Glomerular visceral epithelial cell (primary cell): ENCODE data around the gene JAM3.
"Not testable (repeated sequence)": the region's sequence is repeated elsewhere in the genome, so short reads cannot be mapped to it uniquely, and the experiment has no call there.

Experiments used
- DNase-seq: peaks from one replicate; pipeline ENCODE4 v3.0.0-alpha.2; 2016; ENCODE audit errors: extremely low spot score

JAM3 gene

GRCh38 chr11:134062265-134063123, 6.4 kb upstream of the JAM3 start:
- DNase-seq = no peak

GRCh38 chr11:134063124-134063495, 5.8 kb upstream of the JAM3 start:
- DNase-seq = no peak

DNA sequence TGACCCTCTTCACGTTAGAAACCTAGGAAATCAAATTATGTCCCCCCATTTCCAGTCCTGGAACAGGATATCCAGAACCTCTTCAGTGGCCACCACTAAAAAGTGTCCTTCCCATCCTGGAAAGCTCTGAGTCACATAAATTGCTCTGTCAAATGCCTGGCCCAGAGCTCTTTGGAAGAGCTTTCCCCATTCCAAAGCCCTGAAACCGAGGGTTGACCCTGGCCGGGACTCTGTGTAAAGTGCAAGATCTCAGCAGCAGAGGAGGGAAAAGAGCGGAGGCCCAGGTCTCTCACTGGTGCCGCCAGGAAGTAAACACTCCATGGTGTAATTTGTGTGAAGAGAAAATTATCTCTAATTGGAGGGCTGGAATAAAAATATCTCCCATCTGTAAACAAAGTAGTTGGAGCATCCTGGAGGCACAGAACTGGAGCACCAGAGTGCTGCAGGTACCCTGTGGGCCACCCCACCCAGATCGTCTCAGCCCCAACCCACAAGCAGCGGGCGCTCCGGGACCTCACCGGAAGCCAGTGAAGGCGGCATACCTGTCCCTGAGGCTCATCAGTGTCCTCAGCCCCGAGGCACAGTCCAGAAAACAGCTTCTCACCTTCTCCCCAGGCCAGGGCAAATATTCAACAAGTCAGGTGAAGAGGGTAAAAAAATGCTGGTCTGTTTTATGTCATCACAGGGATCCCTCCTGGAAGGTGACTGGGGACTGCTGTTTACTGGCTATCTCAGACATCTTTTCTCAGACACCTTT, 4.7 kb upstream of the JAM3 start:
- no peak for DNase-seq

GRCh38 chr11:134065381-134065780, 3.5 kb upstream of the JAM3 start:
- no peak for DNase-seq

DNA sequence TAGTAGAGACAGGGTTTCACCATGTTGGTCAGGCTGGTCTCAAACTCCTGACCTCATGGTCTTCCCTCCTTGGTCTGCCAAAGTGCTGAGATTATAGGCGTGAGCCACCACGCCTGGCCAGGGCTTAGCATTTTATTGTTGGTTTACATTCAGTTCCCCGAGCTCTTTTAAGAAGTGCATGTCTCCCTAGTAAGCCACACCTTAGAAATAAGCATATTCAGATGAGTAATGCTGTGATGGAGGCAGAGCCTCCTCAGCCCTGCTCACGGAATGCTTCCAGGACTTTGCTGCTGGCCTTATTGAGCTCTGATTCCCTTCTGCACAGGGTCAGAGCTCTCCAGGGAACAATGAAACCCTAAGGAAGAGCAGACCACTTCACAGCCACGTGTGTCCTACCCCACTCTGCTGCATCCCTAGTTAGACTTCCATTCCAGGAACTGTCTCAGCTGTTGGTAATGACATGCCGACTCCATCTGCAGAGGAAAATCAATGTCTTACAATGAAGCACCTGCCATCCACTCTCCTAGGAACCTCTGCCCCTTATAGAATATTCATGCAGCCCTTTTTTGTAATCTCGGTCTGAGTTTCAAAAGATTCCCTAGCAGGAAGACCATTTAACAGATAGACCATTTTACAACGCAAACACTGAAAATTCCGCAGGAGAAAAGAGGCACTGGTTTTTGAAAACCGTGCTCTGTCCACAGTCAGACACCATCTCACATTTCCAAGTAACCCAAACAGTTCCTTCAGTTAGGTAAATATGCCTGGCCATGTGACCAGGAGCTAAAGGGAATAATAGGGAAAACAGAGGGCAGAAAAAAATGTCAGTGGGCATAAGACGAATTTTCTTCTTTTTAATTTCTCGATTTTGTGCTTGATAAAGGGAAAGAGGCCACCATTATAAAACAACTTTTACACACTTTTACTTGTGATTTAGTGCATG, 1.7 kb upstream of the JAM3 start:
- DNase-seq = no peak

DNA sequence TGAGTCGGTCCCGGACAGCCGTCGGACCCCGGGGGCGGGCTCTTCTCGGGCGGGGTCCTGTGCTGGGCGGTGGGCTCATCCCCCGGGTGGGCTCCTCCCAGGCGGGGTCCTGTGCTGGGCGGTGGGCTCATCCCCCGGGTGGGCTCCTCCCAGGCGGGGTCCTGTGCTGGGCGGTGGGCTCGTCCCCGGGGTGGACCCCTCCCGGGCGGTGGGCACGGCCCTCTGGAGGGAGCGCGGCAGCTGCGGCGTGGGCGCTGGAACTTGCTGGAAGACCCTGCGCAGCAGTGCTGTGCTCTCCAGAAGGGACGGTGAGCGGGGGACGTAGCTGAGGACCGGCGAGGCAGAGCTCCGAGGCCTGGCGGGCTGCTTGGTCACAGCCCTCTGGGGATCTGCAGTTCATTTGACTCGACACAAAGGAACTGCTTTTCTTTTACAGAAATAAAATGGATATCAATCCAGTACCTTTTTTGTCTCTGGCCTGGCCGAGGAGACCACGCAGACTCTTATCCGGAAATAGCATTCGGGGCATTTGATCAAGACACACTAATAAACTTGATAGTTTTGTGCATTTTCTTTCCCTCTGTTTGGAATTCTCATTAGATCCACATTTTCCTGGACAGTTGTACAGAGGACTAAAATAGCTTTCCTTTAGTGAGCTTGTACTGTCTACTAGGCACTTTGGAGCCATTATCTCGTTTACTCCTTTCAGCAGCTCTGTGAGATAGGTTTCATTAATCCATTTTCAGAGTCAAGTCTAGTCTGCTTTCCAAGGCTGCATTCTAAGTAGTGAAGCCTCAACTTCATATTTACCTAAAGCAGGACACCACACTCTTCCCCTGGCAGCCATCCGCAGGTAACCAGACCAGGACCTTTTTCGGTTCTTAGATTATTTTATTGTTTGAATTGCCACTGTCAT, 812 bp downstream of the JAM3 start:
- no peak for DNase-seq

GRCh38 chr11:134070342-134070845, 1.5 kb downstream of the JAM3 start:
- no peak for DNase-seq

DNA sequence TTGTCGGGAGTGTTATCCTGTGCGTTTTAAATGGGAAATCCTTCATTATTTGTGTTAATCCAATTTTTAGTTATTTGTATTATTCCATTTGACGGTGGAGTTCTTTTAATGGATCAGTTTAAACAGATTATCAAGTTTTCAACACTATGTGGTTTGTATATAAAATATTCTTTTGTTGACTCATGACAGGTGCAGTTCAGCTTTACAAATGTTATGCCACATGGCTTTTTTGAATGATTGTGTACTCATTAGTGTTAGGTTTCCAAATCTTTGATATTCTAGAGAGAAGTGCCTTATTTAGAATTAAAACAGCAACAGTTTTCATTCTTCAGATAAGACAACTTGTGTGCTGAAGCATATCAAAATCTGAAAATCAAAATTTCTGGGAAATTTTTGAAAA, 2.4 kb downstream of the JAM3 start:
- DNase-seq = no peak

- DNase-seq = no peak
Measured at GRCh38 chr11:134071766-134072402, 3.0 kb downstream of the JAM3 start.

DNA sequence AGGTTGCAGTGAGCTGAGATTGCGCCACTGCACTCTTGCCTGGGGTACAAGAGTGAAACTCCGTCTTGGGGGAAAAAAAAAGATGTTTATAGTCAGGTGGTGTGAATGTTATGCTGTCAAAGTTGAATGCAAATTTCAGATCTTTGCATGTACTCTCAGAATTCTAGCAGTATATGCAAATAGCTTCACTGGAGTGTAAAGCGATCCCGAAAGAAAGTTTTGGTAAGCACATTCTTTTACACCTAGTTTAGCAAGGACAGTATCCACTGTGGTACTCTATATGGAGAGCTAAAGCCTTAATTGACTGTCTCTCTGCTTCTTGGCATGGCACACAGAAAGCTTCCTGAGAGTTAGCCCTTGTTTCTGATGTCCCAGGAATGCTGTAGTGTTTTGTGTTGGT, 4.0 kb downstream of the JAM3 start:
- DNase-seq = no peak

DNA sequence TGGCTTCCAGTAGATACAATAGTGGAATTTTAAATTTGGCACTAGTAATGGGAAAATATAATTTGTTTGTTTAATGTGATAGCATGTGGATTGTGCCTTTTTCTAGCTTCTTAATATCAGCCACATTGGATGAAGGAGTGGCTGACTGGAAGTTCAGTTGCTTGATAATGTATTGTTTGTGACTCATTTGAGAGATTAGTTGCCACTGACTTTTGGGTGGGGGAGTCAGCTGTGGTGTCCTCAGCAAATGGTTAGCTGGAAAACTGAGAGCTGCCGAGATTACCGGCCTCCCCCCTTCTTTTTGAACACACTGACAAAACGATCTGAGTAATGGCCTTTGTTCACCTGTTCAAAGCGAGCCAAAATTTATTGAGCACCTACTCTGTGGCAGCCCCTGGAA, 5.5 kb downstream of the JAM3 start:
- DNase-seq = no peak

DNA sequence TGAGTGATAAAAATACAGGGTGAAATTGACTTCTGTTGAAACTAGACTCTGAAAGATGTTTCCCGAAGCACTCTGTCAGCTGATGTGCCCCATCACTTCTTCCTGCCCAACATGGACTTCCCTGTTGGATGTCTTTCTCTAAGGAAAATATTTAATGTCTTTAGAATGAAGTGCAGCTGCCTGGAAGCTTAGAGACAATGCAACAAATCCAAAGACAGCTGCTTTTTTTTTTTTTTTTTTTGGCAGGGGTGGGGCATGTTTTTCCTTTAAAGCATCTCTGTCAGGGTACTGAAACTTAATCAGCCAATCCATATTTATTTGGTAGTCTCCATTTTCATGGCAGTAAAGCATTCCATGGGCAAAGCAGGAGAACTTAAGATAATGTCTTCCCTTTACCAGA, 5.9 kb downstream of the JAM3 start:
- DNase-seq = no peak

DNA sequence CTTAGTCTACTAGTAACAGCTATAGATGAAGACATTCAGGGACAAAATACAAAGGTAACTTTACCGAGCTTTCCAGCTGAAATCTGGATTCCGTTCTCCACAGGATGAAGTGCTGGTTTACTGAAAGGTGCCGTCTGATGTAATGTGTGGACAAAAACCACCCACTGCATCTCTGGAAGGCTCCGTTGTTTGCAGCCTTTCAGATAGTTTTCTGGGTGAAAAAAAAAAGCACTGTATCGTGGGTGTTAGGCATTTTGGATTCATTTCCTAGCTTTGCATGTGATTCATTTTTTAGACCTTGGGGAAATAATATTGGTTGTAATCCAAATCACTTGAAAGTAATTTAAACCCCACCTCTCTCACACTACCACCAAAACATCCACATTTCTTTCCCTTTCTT, 10.4 kb downstream of the JAM3 start:
- DNase-seq = no peak

GRCh38 chr11:134081258-134081657, 12.4 kb downstream of the JAM3 start:
- DNase-seq = not testable (repeated sequence)

GRCh38 chr11:134082990-134083389, 14.1 kb downstream of the JAM3 start:
- no peak for DNase-seq

GRCh38 chr11:134086376-134086775, 17.5 kb downstream of the JAM3 start:
- no peak for DNase-seq

- not testable (repeated sequence) for DNase-seq
Measured at GRCh38 chr11:134092006-134092405, 23.1 kb downstream of the JAM3 start.

GRCh38 chr11:134097166-134097565, 28.3 kb downstream of the JAM3 start:
- DNase-seq = no peak

DNA sequence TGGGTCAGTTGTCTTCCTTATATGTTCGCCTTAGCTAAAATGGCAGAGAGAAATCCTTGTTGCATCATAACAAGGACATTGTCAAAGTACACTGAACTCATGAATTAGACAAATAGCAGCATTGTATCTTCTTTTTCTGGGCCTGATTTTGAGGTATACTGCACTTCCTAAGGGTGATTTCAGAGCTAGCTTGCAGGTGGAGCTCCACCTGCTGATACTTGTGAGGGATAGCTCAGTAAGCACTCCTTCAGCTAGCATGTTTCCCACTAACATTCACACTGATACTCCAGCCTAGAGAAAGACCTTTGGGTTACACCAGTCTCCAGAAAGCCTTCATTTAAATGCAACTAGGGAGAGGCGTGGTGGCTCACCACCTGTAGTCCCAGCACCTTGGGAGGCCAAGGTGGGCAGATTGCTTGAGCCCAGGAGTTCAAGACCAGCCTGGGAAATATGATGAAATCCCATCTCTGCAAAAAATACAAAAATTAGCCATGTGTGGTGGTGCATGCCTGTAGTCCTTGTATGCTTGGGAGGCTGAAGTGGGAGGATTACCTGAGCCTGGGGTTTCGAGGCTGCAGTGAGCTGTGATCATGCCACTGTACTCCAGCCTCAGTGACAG, 29.8 kb downstream of the JAM3 start:
- DNase-seq = no peak

GRCh38 chr11:134100171-134100570, 31.3 kb downstream of the JAM3 start:
- DNase-seq = no peak
